IPS-18c (cell line): ENCODE data around the gene TECPR1.
"Not testable (repeated sequence)": the region's sequence is repeated elsewhere in the genome, so short reads cannot be mapped to it uniquely, and the experiment has no call there.

Experiments used
- H3K4me3 ChIP-seq: 2 replicates; pipeline ENCODE4 v1.7.0; 2013; ENCODE audit warnings: low read depth, mild to moderate bottlenecking, low read length, moderate library complexity; ENCODE audit not compliant: insufficient read depth
- H3K9me3 ChIP-seq: one replicate; pipeline ENCODE4 v1.6.1; 2013; ENCODE audit warnings: mild to moderate bottlenecking, low read length, moderate library complexity; ENCODE audit not compliant: control insufficient read depth, insufficient read depth

Gene TECPR1

GRCh38 chr7:98223898-98224700 is 27.9 kb downstream of the TECPR1 start:
- Histone ChIP-seq H3K4me3 (no peak overlapping the region), H3K9me3 (peaks cover 2% of the 10 kb centered on the region)

DNA sequence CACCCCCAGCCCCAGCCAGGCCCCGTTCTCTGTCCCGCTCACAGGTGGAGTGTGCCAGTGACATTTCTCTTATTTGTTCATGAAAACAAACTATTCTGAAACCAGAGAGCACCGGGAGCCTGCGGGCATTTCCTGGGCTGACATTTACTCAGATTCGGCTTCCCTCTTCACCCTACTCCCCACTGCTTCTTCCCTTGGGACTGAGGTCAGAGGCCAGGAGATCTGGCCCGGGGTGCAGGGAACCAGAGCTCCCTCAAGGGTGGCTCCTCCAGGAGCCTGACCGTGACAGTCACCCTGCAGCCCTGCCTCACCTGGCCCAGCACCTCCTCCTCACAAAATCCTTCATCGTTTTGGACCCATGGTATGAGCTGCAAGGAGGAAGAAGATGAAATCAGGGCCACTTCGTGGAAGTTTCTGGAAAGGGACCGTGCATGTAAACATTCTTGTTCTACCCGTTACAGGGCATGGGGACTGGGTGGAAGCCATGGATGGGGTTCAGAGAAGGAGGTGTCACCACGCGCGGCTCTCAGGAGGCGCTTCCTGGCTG is 28.6 kb downstream of the TECPR1 start:
- Histone ChIP-seq H3K9me3 (no peaks in the 10 kb centered on the region), H3K4me3 (no peak overlapping the region)

GRCh38 chr7:98222533-98223195 is 29.4 kb downstream of the TECPR1 start:
- H3K9me3 ChIP-seq = peaks cover 2% of the 10 kb centered on the region
- H3K4me3 ChIP-seq = no peak overlapping the region

DNA sequence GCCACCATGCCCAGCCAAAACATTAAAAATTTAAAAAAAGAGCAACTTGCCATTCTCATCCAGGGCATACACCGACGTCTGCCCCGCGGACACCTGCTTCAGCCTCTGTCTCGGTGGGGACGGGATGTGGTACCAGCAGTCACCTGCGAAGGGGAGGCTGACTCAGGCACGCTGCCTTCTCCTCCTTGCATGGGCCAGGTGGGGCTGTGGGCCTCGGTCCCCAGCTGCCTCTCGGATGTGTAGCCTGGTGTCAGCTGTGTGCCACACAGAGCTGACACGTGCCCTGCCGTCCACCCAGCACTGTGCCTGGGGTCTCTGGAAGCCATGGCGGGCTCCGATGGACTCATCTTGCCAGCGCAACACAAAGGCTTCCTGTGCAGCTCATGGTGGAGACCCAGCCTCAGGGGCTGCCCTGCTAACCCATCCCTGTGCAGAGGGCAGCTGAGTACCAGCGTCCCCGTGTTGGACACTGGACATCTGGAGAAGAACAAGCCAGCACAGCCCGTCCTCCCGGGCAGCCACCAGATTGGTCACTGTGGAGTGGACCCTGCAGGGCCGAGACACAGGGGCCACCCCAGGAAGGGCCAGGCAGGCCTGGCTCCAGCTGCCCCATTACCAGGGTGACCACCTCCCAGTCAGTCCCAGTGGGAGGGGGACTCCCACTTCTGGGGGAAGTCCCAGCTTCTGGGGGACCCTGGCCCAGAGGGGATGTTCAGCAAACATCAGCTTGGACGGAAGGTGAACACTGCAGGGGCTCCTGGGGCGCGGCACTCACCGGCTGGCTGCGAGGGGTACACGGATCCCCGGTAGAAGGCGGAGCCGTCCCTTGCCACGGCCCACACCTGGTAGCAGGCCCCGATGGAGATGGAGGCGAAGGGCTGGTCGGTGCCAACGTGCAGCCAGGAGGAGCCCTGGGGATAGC is 30.2 kb downstream of the TECPR1 start:
- no peak overlapping the region for H3K4me3 ChIP-seq
- H3K9me3 ChIP-seq = peaks cover 2% of the 10 kb centered on the region

DNA sequence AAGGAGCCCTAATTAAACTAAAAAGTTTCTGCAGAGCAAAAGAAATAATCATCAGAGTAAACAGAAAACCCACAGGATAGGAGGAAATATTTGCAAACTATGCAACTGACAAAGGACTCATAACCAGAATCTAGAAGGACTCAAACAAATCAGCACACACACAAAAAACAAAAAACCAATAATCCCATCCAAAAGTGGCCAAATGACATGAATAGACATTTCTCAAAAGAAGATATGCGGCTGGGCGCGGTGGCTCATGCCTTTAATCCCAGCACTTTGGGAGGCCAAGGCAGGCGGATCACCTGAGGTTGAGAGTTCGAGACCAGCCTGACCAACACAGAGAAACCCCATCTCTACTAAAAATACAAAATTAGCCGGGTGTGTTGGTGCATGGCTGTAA is 32.6 kb downstream of the TECPR1 start:
- H3K4me3 ChIP-seq, H3K9me3 ChIP-seq: not testable (repeated sequence)

DNA sequence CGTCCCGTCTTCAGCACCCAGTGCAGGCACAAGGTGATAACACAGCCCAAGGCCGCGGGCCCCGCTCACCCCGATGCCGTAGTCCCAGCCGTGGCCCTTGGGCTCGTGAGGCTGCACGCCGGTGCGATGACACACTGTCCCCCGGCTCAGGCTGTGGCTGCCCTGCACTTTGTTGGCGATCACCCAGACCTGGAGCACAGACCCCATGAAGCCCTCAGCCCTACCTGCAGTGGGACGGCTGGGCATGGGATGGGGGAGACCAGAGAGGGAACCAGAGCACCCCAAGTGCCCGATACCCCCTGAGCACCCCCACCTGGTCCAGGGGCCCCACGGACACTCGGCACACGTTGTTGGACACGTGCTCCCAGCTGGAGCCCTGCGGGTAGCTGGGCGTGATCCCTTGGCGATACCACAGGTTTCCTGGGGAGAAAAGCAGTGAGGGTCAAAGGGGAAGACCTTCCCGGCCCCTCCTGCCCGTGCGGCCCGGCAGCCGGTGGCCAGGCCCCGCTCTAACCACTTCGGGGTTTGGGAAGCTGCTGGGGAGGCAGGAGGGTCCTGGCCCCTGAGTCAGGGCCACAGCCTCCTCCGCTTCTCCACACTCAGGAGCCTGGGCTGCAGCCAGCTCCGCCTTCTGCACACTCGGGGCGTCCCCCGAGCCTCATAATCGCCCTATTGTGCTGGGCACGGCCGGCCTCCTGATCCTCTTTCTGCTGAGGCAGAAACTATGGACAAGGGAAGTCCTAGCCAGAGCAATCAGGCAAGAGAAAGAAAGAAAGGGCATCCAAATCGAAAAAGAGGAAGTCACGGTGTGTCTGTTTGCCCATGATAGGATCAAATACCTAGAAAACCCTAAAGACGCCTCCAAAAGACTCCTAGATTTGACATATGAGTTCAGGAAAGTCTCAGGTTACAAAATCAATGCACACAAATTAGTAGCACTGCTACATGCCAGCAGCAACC is 34.1 kb downstream of the TECPR1 start:
- peaks cover 2% of the 10 kb centered on the region for H3K9me3 ChIP-seq
- H3K4me3 ChIP-seq = no peak overlapping the region

GRCh38 chr7:98216941-98217622 is 35.0 kb downstream of the TECPR1 start:
- no peak overlapping the region for H3K4me3 ChIP-seq
- peaks cover 2% of the 10 kb centered on the region for H3K9me3 ChIP-seq

- H3K4me3 ChIP-seq = no peak overlapping the region
- H3K9me3 ChIP-seq = peaks cover 2% of the 10 kb centered on the region
Observed at GRCh38 chr7:98215561-98216495, 36.2 kb downstream of the TECPR1 start.

DNA sequence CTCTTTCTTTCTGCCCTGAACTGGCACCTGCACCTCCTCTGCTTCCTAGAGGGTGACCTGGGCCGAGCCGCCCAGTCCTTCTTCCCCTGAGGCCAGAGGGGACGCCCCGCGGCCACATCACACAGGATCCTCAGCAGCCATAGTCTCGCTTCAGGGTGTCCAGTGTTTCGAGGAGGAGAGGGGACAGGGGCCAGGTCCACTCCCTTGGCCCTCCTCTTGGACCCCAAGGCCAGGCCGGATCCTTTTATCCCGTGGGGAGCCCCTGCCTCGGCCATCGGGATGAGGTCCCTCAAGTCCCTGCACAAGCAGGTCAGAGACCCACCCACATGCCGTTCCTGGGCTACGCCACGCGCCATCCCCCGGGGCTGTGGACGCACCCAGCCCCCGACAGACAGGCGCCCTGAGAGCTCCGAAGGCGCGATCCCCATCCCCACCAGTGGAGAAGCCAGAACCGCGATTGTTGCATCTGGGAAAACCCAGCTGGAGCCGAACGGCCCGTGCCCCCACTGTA is 37.2 kb downstream of the TECPR1 start:
- H3K9me3 ChIP-seq = peaks cover 2% of the 10 kb centered on the region
- H3K4me3 ChIP-seq = no peak overlapping the region

DNA sequence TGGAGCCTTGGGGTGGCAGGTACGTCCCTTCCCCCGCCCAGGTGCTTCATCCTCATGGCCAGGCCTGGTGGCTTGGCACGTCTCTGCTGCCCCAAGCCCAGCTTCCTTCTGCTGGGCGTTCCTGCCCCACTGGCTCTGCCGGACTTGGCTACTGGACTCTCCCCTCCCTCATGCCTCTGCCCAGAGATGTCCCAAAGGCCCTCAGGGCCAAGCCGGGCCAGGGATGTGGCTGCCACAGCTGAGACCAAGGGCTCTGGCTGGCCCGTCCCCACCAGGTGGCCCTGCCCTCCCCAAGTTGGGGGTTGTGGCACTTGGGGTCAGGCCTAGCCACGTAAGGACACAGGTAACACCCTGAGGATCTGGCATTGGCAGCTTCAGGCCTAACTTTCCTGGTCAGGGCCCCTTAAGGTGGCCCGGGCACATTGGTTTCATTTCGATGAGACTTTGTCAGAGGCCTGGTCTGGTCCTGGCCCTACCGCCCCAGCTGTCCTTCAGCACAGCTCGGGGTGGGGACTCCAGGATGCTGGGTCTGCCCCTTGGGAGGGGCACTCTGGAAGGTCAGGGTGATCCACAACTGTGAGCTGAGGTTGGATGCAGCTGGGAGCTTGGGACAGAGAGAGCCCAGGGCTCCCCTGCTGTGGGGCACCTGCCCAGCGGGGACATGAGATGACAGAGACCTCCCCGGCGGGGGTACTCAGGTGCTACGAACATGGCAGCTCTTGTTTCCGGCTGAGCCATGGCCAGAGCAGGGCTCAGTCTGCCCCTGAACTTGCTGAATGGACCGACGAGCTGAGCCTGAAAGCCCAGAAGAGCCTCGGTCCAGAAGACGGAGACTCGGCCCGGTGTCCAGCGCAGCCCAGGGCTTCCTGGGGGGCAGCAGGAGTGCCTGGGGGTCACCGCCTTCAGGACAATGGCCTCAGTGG is 37.9 kb downstream of the TECPR1 start:
- H3K4me3 ChIP-seq = no peak overlapping the region
- peaks cover 2% of the 10 kb centered on the region for H3K9me3 ChIP-seq

- H3K4me3 ChIP-seq = no peak overlapping the region
- peaks cover 2% of the 10 kb centered on the region for H3K9me3 ChIP-seq
Observed at GRCh38 chr7:98213296-98213887, 38.6 kb downstream of the TECPR1 start.

- no peak overlapping the region for H3K4me3 ChIP-seq
- no peaks in the 10 kb centered on the region for H3K9me3 ChIP-seq
Observed at GRCh38 chr7:98212532-98213041, 39.4 kb downstream of the TECPR1 start.

- Histone ChIP-seq H3K9me3 (no peaks in the 10 kb centered on the region), H3K4me3 (peak overlapping the region; percentile 34; the same call in 1 of the 2 replicates)
Observed at GRCh38 chr7:98211676-98212531, 40.1 kb downstream of the TECPR1 start.
